HUES48 (cell line): Measurements from ENCODE around the gene IRAK1.

Experiments
- H3K27ac ChIP-seq: one replicate; pipeline ENCODE4 v1.7.0; 2013; ENCODE audit warnings: low read depth, low read length, inconsistent platforms
- H3K27me3 ChIP-seq: 2 replicates; pipeline ENCODE4 v1.6.1; 2013; ENCODE audit warnings: mild to moderate bottlenecking, low read length; ENCODE audit not compliant: control insufficient read depth, insufficient read depth
- H3K36me3 ChIP-seq: 2 replicates; pipeline ENCODE4 v1.6.1; 2013; ENCODE audit warnings: low read length; ENCODE audit not compliant: control insufficient read depth, insufficient read depth
- H3K4me1 ChIP-seq: 2 replicates; pipeline ENCODE4 v1.6.1; 2013; ENCODE audit warnings: mild to moderate bottlenecking, low read length; ENCODE audit not compliant: control insufficient read depth, insufficient read depth
- H3K4me3 ChIP-seq: 2 replicates; pipeline ENCODE4 v1.5.1; 2013; ENCODE audit warnings: mild to moderate bottlenecking, low read depth, low read length
- H3K9ac ChIP-seq: 2 replicates; pipeline ENCODE4 v1.6.1; 2013; ENCODE audit warnings: mild to moderate bottlenecking, low read depth, low read length, moderate library complexity
- H3K9me3 ChIP-seq: 2 replicates; pipeline ENCODE4 v1.6.1; 2013; ENCODE audit warnings: low read length; ENCODE audit not compliant: control insufficient read depth, insufficient read depth

IRAK1 gene

GRCh38 chrX:154019633-154020528, at the start of gene IRAK1:
Gene IRAK1 (minus strand): TSS chrX:154019902. CDS start chrX:154019812, 90 bp downstream.
- Histone ChIP-seq H3K4me3 (peak within 1 kb of the TSS; percentile 57), H3K36me3 (peaks cover 11% of the 10 kb centered on the region; the same call in 1 of the 2 replicates), H3K4me1 (peaks cover 11% of the 10 kb centered on the region; the same call in 1 of the 2 replicates), H3K27ac (peak within 1 kb of the TSS; percentile 62), H3K9ac (peak within 1 kb of the TSS; percentile 48; the same call in 1 of the 2 replicates), H3K9me3 (peaks cover 21% of the 10 kb centered on the region), H3K27me3 (no peaks in the 10 kb centered on the region)

GRCh38 chrX:154068560-154068959, 48.9 kb upstream of the IRAK1 start:
- Histone ChIP-seq H3K36me3 (no peaks in the 10 kb centered on the region), H3K27me3 (no peaks in the 10 kb centered on the region), H3K4me1 (no peaks in the 10 kb centered on the region), H3K9ac (no peak overlapping the region), H3K9me3 (peaks cover 29% of the 10 kb centered on the region), H3K27ac (no peak overlapping the region), H3K4me3 (no peak overlapping the region)

- H3K27me3 ChIP-seq: no peaks in the 10 kb centered on the region
- no peak overlapping the region for H3K4me3 ChIP-seq
- peaks cover 29% of the 10 kb centered on the region for H3K9me3 ChIP-seq
- no peaks in the 10 kb centered on the region for H3K4me1 ChIP-seq
- H3K27ac ChIP-seq: no peak overlapping the region
- no peaks in the 10 kb centered on the region for H3K36me3 ChIP-seq
- no peak overlapping the region for H3K9ac ChIP-seq
These were observed 45.1 kb upstream of the IRAK1 start for GRCh38 chrX:154064637-154065435.

- no peaks in the 10 kb centered on the region for H3K36me3 ChIP-seq
- no peak overlapping the region for H3K4me3 ChIP-seq
- no peak overlapping the region for H3K9ac ChIP-seq
- H3K27me3 ChIP-seq: no peaks in the 10 kb centered on the region
- H3K9me3 ChIP-seq: peaks cover 38% of the 10 kb centered on the region
- no peak overlapping the region for H3K27ac ChIP-seq
- H3K4me1 ChIP-seq: no peaks in the 10 kb centered on the region
These were observed 43.5 kb upstream of the IRAK1 start for GRCh38 chrX:154063234-154063633.

GRCh38 chrX:154061801-154062200, 42.1 kb upstream of the IRAK1 start:
- peaks cover 2% of the 10 kb centered on the region; the same call in 1 of the 2 replicates for H3K36me3 ChIP-seq
- no peak overlapping the region for H3K9ac ChIP-seq
- H3K4me3 ChIP-seq: no peak overlapping the region
- H3K27ac ChIP-seq: no peak overlapping the region
- H3K9me3 ChIP-seq: peaks cover 31% of the 10 kb centered on the region
- no peaks in the 10 kb centered on the region for H3K4me1 ChIP-seq
- H3K27me3 ChIP-seq: no peaks in the 10 kb centered on the region

GRCh38 chrX:154059729-154060245, 40.1 kb upstream of the IRAK1 start:
- Histone ChIP-seq H3K9me3 (peaks cover 39% of the 10 kb centered on the region), H3K9ac (no peak overlapping the region), H3K4me1 (no peaks in the 10 kb centered on the region), H3K27ac (no peak overlapping the region), H3K4me3 (no peak overlapping the region), H3K27me3 (no peaks in the 10 kb centered on the region), H3K36me3 (peaks cover 5% of the 10 kb centered on the region; the same call in 1 of the 2 replicates)

GRCh38 chrX:154059231-154059630, 39.5 kb upstream of the IRAK1 start:
- H3K9ac ChIP-seq: no peak overlapping the region
- no peaks in the 10 kb centered on the region for H3K4me1 ChIP-seq
- H3K4me3 ChIP-seq: no peak overlapping the region
- no peak overlapping the region for H3K27ac ChIP-seq
- peaks cover 36% of the 10 kb centered on the region for H3K9me3 ChIP-seq
- H3K36me3 ChIP-seq: peaks cover 5% of the 10 kb centered on the region; the same call in 1 of the 2 replicates
- no peaks in the 10 kb centered on the region for H3K27me3 ChIP-seq

- H3K9ac ChIP-seq: no peak overlapping the region
- peaks cover 33% of the 10 kb centered on the region for H3K9me3 ChIP-seq
- no peaks in the 10 kb centered on the region for H3K27me3 ChIP-seq
- no peak overlapping the region for H3K27ac ChIP-seq
- no peak overlapping the region for H3K4me3 ChIP-seq
- no peaks in the 10 kb centered on the region for H3K4me1 ChIP-seq
- H3K36me3 ChIP-seq: peaks cover 5% of the 10 kb centered on the region; the same call in 1 of the 2 replicates
These were observed 38.7 kb upstream of the IRAK1 start for GRCh38 chrX:154058214-154058997.

GRCh38 chrX:154057791-154058190, 38.1 kb upstream of the IRAK1 start:
- Histone ChIP-seq H3K9me3 (peaks cover 39% of the 10 kb centered on the region), H3K9ac (no peak overlapping the region), H3K4me1 (no peaks in the 10 kb centered on the region), H3K27ac (no peak overlapping the region), H3K4me3 (no peak overlapping the region), H3K27me3 (no peaks in the 10 kb centered on the region), H3K36me3 (peaks cover 5% of the 10 kb centered on the region; the same call in 1 of the 2 replicates)

- Histone ChIP-seq H3K27ac (no peak overlapping the region), H3K36me3 (peaks cover 5% of the 10 kb centered on the region; the same call in 1 of the 2 replicates), H3K9me3 (peaks cover 39% of the 10 kb centered on the region), H3K4me1 (no peaks in the 10 kb centered on the region), H3K4me3 (no peak overlapping the region), H3K9ac (no peak overlapping the region), H3K27me3 (no peaks in the 10 kb centered on the region)
These were observed 37.1 kb upstream of the IRAK1 start for GRCh38 chrX:154056770-154057241.
